HL-60 (cell line): ENCODE data around the gene LRRK1.
A peak's percentile ranks its signal among the peaks of the same experiment; 100 is the strongest.

ENCODE experiments used
- DNase-seq, 2 experiments: peaks; one replicate each; pipeline ENCODE4 v3.0.0-alpha.2; 2010 to 2020; ENCODE audit warnings: low read depth in 1 of 2, low spot score in 1 of 2
- H3K27ac ChIP-seq: fragments of 250-450 bp; sonication (Bioruptor Pico); replicated peaks from 2 replicates; pipeline ENCODE4 v1.5.1; 2020; ENCODE audit warnings: mild to moderate bottlenecking, moderate library complexity
- H3K27me3 ChIP-seq: fragments of 250-450 bp; sonication (Bioruptor Pico); 2 replicates; pipeline ENCODE4 v1.5.1; 2021; ENCODE audit warnings: mild to moderate bottlenecking, moderate library complexity; ENCODE audit not compliant: insufficient read depth, poor library complexity, severe bottlenecking
- H3K4me3 ChIP-seq: replicated peaks from 2 replicates; pipeline ENCODE4 v1.5.1; 2011; ENCODE audit warnings: mild to moderate bottlenecking, control low read depth, low read length; ENCODE audit not compliant: insufficient read depth
- CTCF ChIP-seq: IDR thresholded peaks from one replicate; pipeline ENCODE4 v1.5.1; 2011; ENCODE audit warnings: low read length, control low read depth, inconsistent platforms; ENCODE audit not compliant: insufficient read depth
- GABPA ChIP-seq: IDR thresholded peaks from 2 replicates; pipeline ENCODE4 v1.6.1; 2012; ENCODE audit warnings: low read depth
- POLR2AphosphoS5 ChIP-seq: IDR thresholded peaks from 2 replicates; pipeline ENCODE4 v1.6.1; 2012; ENCODE audit warnings: low read depth
- REST ChIP-seq: IDR thresholded peaks from 2 replicates; pipeline ENCODE4 v1.6.1; 2012; ENCODE audit warnings: low read depth; ENCODE audit not compliant: insufficient replicate concordance
- SPI1 ChIP-seq: IDR thresholded peaks from 2 replicates; pipeline ENCODE4 v1.6.1; 2012; ENCODE audit warnings: low read depth, mild to moderate bottlenecking, borderline replicate concordance

The LRRK1 gene

GRCh38 chr15:100934726-100935125 is 15.6 kb downstream of the LRRK1 start:
- DNase-seq = peak in 1 of 2 experiments; percentile 28
- TF ChIP-seq POLR2AphosphoS5 = no peak
- H3K27ac ChIP-seq = no peak overlapping the region
- no peak overlapping the region for H3K4me3 ChIP-seq
- H3K27me3 ChIP-seq = no peaks in the 10 kb centered on the region

GRCh38 chr15:100937171-100937570 is 18.0 kb downstream of the LRRK1 start:
- no peak for DNase-seq
- TF ChIP-seq CTCF (no peak), REST (no peak), SPI1 (no peak), GABPA (no peak), POLR2AphosphoS5 (no peak)
- H3K27ac ChIP-seq = no peak overlapping the region

GRCh38 chr15:100939791-100940190 is 20.6 kb downstream of the LRRK1 start:
- Histone ChIP-seq H3K4me3 (no peak overlapping the region), H3K27ac (peak overlapping the region; percentile 86), H3K27me3 (no peaks in the 10 kb centered on the region)
- TF ChIP-seq POLR2AphosphoS5 (no peak), SPI1 (peak; percentile 87)
- peak in 1 of 2 experiments; percentile 51 for DNase-seq

More at GRCh38 chr15:100937171-100937570, 18.0 kb downstream of the LRRK1 start:
- no peak overlapping the region for H3K4me3 ChIP-seq
- no peaks in the 10 kb centered on the region for H3K27me3 ChIP-seq

- no peak overlapping the region for H3K4me3 ChIP-seq
- H3K27ac ChIP-seq = peak overlapping the region; percentile 86
- TF ChIP-seq SPI1 (peak; percentile 85), REST (no peak), POLR2AphosphoS5 (peak; percentile 54; the same call in 1 of the 2 replicates)
- no peaks in the 10 kb centered on the region for H3K27me3 ChIP-seq
- DNase-seq = peak; percentile 70 to 94
Measured at GRCh38 chr15:100940767-100941379, 21.7 kb downstream of the LRRK1 start.

GRCh38 chr15:100941536-100941935 is 22.4 kb downstream of the LRRK1 start:
- TF ChIP-seq POLR2AphosphoS5 (no peak), CTCF (no peak), REST (no peak), GABPA (no peak), SPI1 (no peak)
- H3K4me3 ChIP-seq = no peak overlapping the region
- H3K27ac ChIP-seq = peak overlapping the region; percentile 86
- no peak for DNase-seq
- H3K27me3 ChIP-seq = no peaks in the 10 kb centered on the region
